Prostate gland (tissue), 2 donors: ENCODE measurements around the gene ANP32B. TPM values are rescaled to one million over a fixed set of nuclear protein-coding genes. Genes with fewer than 3 reads are reported as not detected.

Source experiments
- DNase-seq: peaks from one replicate; pipeline ENCODE4 v3.0.0-alpha.2; 2019; ENCODE audit warnings: low spot score
- H3K27ac ChIP-seq, 2 donors: fragments of 200-600 bp; sonication (generic); 2 replicates each; pipeline ENCODE4 v1.5.1; 2017 to 2019
- H3K27me3 ChIP-seq: fragments of 200-600 bp; sonication (generic); replicated peaks from 2 replicates; pipeline ENCODE4 v1.5.1; 2019; ENCODE audit not compliant: insufficient read depth
- H3K36me3 ChIP-seq, 2 donors: fragments of 200-600 bp; sonication (generic); 1 replicate in 1 of 2; 2 replicates in 1 of 2; pipeline versions ENCODE4 v1.5.1 to v1.8.1; 2017 to 2019
- H3K4me1 ChIP-seq: fragments of 200-600 bp; sonication (generic); replicated peaks from 2 replicates; pipeline ENCODE4 v1.5.1; 2019
- H3K4me3 ChIP-seq, 2 donors: fragments of 200-600 bp; sonication (generic); 2 replicates each; pipeline ENCODE4 v1.5.1; 2017 to 2019
- H3K9me3 ChIP-seq: fragments of 200-600 bp; sonication (generic); 2 replicates; pipeline ENCODE4 v1.5.1; 2017
- POLR2A ChIP-seq: fragments of 450-650 bp; IDR thresholded peaks from one replicate; pipeline ENCODE4 v1.6.1; 2016; ENCODE audit warnings: antibody characterized with exemption, mild to moderate bottlenecking
- POLR2AphosphoS5 ChIP-seq: sonication (generic); formaldehyde crosslinking; IDR thresholded peaks from one replicate; pipeline ENCODE4 v1.6.1; 2017; ENCODE audit warnings: antibody characterized with exemption
- WGBS: methylation state at CpG from one replicate; pipeline ENCODE4 v1.1.5; 2018; 5-methylcytosine and 5-hydroxymethylcytosine counted together
- intact Hi-C: fragments of 100-400 bp; cut with DNase I; formaldehyde crosslinking; loops from one replicate; pipeline ENCODE4 v1.14.2; 2022
- total RNA-seq, 2 donors: library from RNA; depleted of rRNA; stranded (reverse); fragments of >200 nt; gene quantifications; one replicate each; pipeline ENCODE4 v1.1.0, GENCODE V29; 2016
- TF ChIP-seq, protein P1 (sequence below), 4 experiments: fragments of 200-600 bp in 2 of 4; fragments of 450-650 bp in 2 of 4; sonication (generic) in 2 of 4; IDR thresholded peaks; 1 replicate in 3 of 4; 2 replicates in 1 of 4; pipeline ENCODE4 v1.5.1; 2016 to 2019; ENCODE audit warnings: antibody characterized with exemption in 4 of 4, mild to moderate bottlenecking in 2 of 4, moderate library complexity in 2 of 4

The ANP32B gene
- total RNA-seq, 2 donors from 2014 or later, result 22.5 to 25.1 TPM

GRCh38 chr9:97962136-97962535 is 21.0 kb upstream of the ANP32B start:
- no peaks in the 10 kb centered on the region for H3K36me3 ChIP-seq
- no peaks in the 10 kb centered on the region for H3K4me1 ChIP-seq
- no peak overlapping the region for H3K4me3 ChIP-seq
- no peak for TF ChIP-seq POLR2A
- TF ChIP-seq, protein P1, sequence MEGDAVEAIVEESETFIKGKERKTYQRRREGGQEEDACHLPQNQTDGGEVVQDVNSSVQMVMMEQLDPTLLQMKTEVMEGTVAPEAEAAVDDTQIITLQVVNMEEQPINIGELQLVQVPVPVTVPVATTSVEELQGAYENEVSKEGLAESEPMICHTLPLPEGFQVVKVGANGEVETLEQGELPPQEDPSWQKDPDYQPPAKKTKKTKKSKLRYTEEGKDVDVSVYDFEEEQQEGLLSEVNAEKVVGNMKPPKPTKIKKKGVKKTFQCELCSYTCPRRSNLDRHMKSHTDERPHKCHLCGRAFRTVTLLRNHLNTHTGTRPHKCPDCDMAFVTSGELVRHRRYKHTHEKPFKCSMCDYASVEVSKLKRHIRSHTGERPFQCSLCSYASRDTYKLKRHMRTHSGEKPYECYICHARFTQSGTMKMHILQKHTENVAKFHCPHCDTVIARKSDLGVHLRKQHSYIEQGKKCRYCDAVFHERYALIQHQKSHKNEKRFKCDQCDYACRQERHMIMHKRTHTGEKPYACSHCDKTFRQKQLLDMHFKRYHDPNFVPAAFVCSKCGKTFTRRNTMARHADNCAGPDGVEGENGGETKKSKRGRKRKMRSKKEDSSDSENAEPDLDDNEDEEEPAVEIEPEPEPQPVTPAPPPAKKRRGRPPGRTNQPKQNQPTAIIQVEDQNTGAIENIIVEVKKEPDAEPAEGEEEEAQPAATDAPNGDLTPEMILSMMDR (IDR thresholded peaks at IDR 0.05), result no peak
- no peak for TF ChIP-seq POLR2AphosphoS5
- no peaks in the 10 kb centered on the region for H3K27me3 ChIP-seq
- intact Hi-C loops, result no loop called here
- no peaks in the 10 kb centered on the region for H3K9me3 ChIP-seq
- 62% methylated on average over 4 of the region's 4 CpGs for WGBS
- H3K27ac ChIP-seq, result no peak overlapping the region
- no peak for DNase-seq

GRCh38 chr9:97962575-97962974 is 20.6 kb upstream of the ANP32B start:
- 75% methylated on average over 5 of the region's 5 CpGs for WGBS
- no peaks in the 10 kb centered on the region for H3K9me3 ChIP-seq
- intact Hi-C loops, result no loop called here

GRCh38 chr9:97963232-97963631 is 19.9 kb upstream of the ANP32B start:
- no peaks in the 10 kb centered on the region for H3K9me3 ChIP-seq
- WGBS, result 88% methylated on average over 2 of the region's 2 CpGs

More at GRCh38 chr9:97962575-97962974, 20.6 kb upstream of the ANP32B start:
- no peaks in the 10 kb centered on the region for H3K27me3 ChIP-seq
- no peak for DNase-seq
- H3K4me3 ChIP-seq, result no peak overlapping the region
- H3K27ac ChIP-seq, result no peak overlapping the region
- no peaks in the 10 kb centered on the region for H3K4me1 ChIP-seq
- TF ChIP-seq, protein P1 (IDR thresholded peaks at IDR 0.05), result no peak
- TF ChIP-seq POLR2A, result no peak
- TF ChIP-seq POLR2AphosphoS5, result no peak
- no peaks in the 10 kb centered on the region for H3K36me3 ChIP-seq

DNA sequence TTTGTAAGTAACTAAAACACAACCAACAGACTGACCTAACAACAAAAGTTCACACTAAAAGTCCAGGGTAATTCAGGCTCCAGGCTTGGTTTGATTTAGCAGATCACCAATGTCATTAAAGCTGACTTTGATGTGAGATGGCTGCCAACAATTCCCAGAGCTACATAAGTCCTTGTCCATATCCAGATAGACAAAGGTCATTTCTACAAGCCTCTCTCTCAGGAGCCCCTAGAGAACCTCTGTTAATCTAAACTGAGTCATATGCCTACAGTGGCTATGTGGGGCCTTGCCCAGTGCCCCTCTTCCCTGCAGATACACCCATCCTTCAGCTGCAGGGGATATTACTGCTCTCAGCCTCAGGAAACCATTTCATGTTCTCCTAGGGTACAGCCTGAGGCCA is 18.2 kb upstream of the ANP32B start:
- Histone ChIP-seq H3K4me3 (no peak overlapping the region), H3K4me1 (peaks cover 3% of the 10 kb centered on the region), H3K27me3 (no peaks in the 10 kb centered on the region), H3K27ac (no peak overlapping the region), H3K36me3 (no peaks in the 10 kb centered on the region), H3K9me3 (no peaks in the 10 kb centered on the region)
- TF ChIP-seq, protein P1 (IDR thresholded peaks at IDR 0.05), result no peak
- no peak for TF ChIP-seq POLR2AphosphoS5
- no peak for TF ChIP-seq POLR2A
- intact Hi-C loops, result no loop called here
- no peak for DNase-seq

More at GRCh38 chr9:97963232-97963631, 19.9 kb upstream of the ANP32B start:
- H3K4me3 ChIP-seq, result no peak overlapping the region
- H3K27me3 ChIP-seq, result no peaks in the 10 kb centered on the region
- H3K36me3 ChIP-seq, result no peaks in the 10 kb centered on the region
- intact Hi-C loops, result no loop called here
- TF ChIP-seq POLR2A, result no peak
- TF ChIP-seq POLR2AphosphoS5, result no peak
- TF ChIP-seq, protein P1 (IDR thresholded peaks at IDR 0.05), result no peak
- no peak overlapping the region for H3K27ac ChIP-seq
- H3K4me1 ChIP-seq, result no peaks in the 10 kb centered on the region
- no peak for DNase-seq

DNA sequence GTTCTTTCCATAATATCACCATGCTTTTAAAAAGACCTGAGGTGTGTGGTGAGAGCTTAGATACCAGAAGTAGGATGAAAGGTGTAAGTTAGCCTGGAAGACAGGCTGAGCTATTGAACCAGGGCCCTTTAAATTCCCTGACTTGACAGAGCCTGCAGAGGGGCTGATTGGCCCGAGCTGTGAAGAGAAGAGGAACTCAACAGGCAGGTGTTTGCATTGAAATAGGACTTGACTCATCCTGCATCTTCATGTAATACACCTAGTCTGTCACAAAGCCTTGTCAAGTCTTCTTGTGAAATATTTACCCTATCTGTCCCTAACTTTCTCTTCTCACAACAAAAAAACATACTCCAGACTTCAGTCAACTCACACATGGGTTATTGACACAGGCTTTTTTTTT is 16.6 kb upstream of the ANP32B start:
- H3K4me1 ChIP-seq, result peaks cover 3% of the 10 kb centered on the region
- no peaks in the 10 kb centered on the region for H3K36me3 ChIP-seq
- no peak for DNase-seq
- intact Hi-C loops, result no loop called here
- no peak overlapping the region for H3K27ac ChIP-seq
- WGBS, result 16% methylated on average over 1 of the region's 1 CpG
- no peak for TF ChIP-seq POLR2A
- no peak for TF ChIP-seq POLR2AphosphoS5
- TF ChIP-seq, protein P1 (IDR thresholded peaks at IDR 0.05), result no peak
- H3K9me3 ChIP-seq, result no peaks in the 10 kb centered on the region
- no peak overlapping the region for H3K4me3 ChIP-seq
- H3K27me3 ChIP-seq, result no peaks in the 10 kb centered on the region
